SIG-M5 (cell line): ENCODE measurements around the gene PPP2CA.
A peak's percentile ranks its signal among the peaks of the same experiment; 100 is the strongest.
"Not testable (repeated sequence)": the region's sequence is repeated elsewhere in the genome, so short reads cannot be mapped to it uniquely, and the experiment has no call there.

Experiments
- DNase-seq: peaks from one replicate; lab custom pipeline; 2025; lab: John Stamatoyannopoulos, UW

PPP2CA gene

GRCh38 chr5:134225780-134226440 is at the start of gene PPP2CA:
PPP2CA (minus strand) TSS chr5:134226073; CDS start chr5:134225861, 212 bp downstream.
- DNase-seq = peak; percentile 65

- DNase-seq = no peak
These were observed 47.9 kb upstream of the PPP2CA start for GRCh38 chr5:134273642-134274395.

- no peak for DNase-seq
These were observed 45.2 kb upstream of the PPP2CA start for GRCh38 chr5:134271059-134271458.

GRCh38 chr5:134268919-134269318 is 43.0 kb upstream of the PPP2CA start:
- DNase-seq = no peak

- DNase-seq = no peak
These were observed 42.2 kb upstream of the PPP2CA start for GRCh38 chr5:134268019-134268601.

- DNase-seq = no peak
These were observed 41.6 kb upstream of the PPP2CA start for GRCh38 chr5:134267366-134268018.

GRCh38 chr5:134263801-134264200 is 37.9 kb upstream of the PPP2CA start:
- DNase-seq = no peak

- DNase-seq = not testable (repeated sequence)
These were observed 36.8 kb upstream of the PPP2CA start for GRCh38 chr5:134262629-134263028.

- DNase-seq = no peak
These were observed 33.0 kb upstream of the PPP2CA start for GRCh38 chr5:134258896-134259295.

- DNase-seq = no peak
These were observed 31.3 kb upstream of the PPP2CA start for GRCh38 chr5:134257176-134257575.

GRCh38 chr5:134255418-134256150 is 29.7 kb upstream of the PPP2CA start:
- DNase-seq = no peak

- not testable (repeated sequence) for DNase-seq
These were observed 27.7 kb upstream of the PPP2CA start for GRCh38 chr5:134253368-134254153.

- DNase-seq = no peak
These were observed 26.8 kb upstream of the PPP2CA start for GRCh38 chr5:134252671-134253070.

GRCh38 chr5:134250949-134251348 is 25.1 kb upstream of the PPP2CA start:
- DNase-seq = no peak

GRCh38 chr5:134249469-134250379 is 23.9 kb upstream of the PPP2CA start:
- DNase-seq = peak; percentile 98

- no peak for DNase-seq
These were observed 22.4 kb upstream of the PPP2CA start for GRCh38 chr5:134248256-134248655.

- no peak for DNase-seq
These were observed 21.8 kb upstream of the PPP2CA start for GRCh38 chr5:134247428-134248224.

GRCh38 chr5:134246771-134247427 is 21.0 kb upstream of the PPP2CA start:
- DNase-seq = no peak

GRCh38 chr5:134245692-134246091 is 19.8 kb upstream of the PPP2CA start:
- DNase-seq = no peak
